K562 (cell line): ENCODE measurements around the gene TAF4. TPM values are rescaled to one million over a fixed set of nuclear protein-coding genes. Genes with fewer than 3 reads are reported as not detected.

ENCODE experiments used
- ATAC-seq: fragments of 200-7000 bp; cut with Tn5 transposase; 3 replicates; pipeline ENCODE4 v1.9.1; 2020; ENCODE audit warnings: moderate library complexity
- BruUV-seq: library from RNA; stranded (reverse); fragments of 400-500 nt; replicated peaks from 2 replicates; lab custom pipeline; 2021; lab: Mats Ljungman, UMichigan
- CTCF ChIA-PET: fragments of 300-600 bp; formaldehyde crosslinking; extraction: SDS; loops from one replicate; lab custom pipeline; 2021; ENCODE audit warnings: low intra/inter-chr PET ratio; lab: Yijun Ruan, JAX
- POLR2A ChIA-PET: fragments of 300-600, 350-650 bp; sonication (Branson Sonifier 250); formaldehyde crosslinking; extraction: SDS; loops from one replicate; lab custom pipeline; 2021; ENCODE audit warnings: antibody characterized with exemption, inconsistent platforms; lab: Yijun Ruan, JAX
- DNase-seq, 4 experiments: peaks; one replicate each; pipeline versions ENCODE4 v3.0.0 to v3.0.0-alpha.2; 2011 to 2018; ENCODE audit warnings: low spot score in 3 of 4, mixed read lengths in 3 of 4; ENCODE audit errors: extremely low read depth in 1 of 4
- FAIRE-seq: peaks from 2 replicates; lab custom pipeline; 2011; peaks lifted over from hg19 to GRCh38; lab: Jason Lieb, UNC
- H2AFZ ChIP-seq: 2 replicates; pipeline ENCODE4 v1.6.0; 2011; ENCODE audit warnings: low read depth, low read length, control low read depth, inconsistent platforms
- H3K27ac ChIP-seq: fragments of 200-600 bp; 3 replicates; pipeline ENCODE4 v1.8.0; 2011; ENCODE audit warnings: low read depth, mild to moderate bottlenecking, control low read depth, inconsistent platforms, low read length, moderate library complexity, mixed read lengths; ENCODE audit errors: extremely low read depth
- H3K27me3 ChIP-seq, 2 experiments: fragments of 300-600 bp in 1 of 2; 2 replicates in 1 of 2; 3 replicates in 1 of 2; pipeline versions ENCODE4 v1.6.0 to v1.8.0; 2011; ENCODE audit warnings: inconsistent platforms in 2 of 2, low read length in 2 of 2, mild to moderate bottlenecking in 1 of 2, mixed read lengths in 1 of 2, moderate library complexity in 1 of 2; ENCODE audit not compliant: control insufficient read depth in 2 of 2, insufficient read depth in 2 of 2
- H3K36me3 ChIP-seq: fragments of 300-600 bp; 3 replicates; pipeline ENCODE4 v1.8.0; 2011; ENCODE audit warnings: mild to moderate bottlenecking, low read length, inconsistent platforms; ENCODE audit not compliant: control insufficient read depth, insufficient read depth
- H3K4me1 ChIP-seq, 2 experiments: fragments of 200-600 bp in 1 of 2; replicated peaks in 1 of 2; 2 replicates in 1 of 2; 3 replicates in 1 of 2; pipeline versions ENCODE4 v1.5.1 to v1.8.0; 2011; ENCODE audit warnings: inconsistent platforms in 2 of 2, low read length in 2 of 2, mild to moderate bottlenecking in 1 of 2, mixed read lengths in 1 of 2, moderate library complexity in 1 of 2; ENCODE audit not compliant: control insufficient read depth in 2 of 2, insufficient read depth in 2 of 2
- H3K4me2 ChIP-seq: 2 replicates; pipeline ENCODE4 v1.6.1; 2011; ENCODE audit warnings: low read length, control low read depth, inconsistent platforms, mixed read lengths; ENCODE audit not compliant: insufficient read depth
- H3K4me3 ChIP-seq: fragments of 200-600 bp; sonication (generic), shearing (Covaris generic); 2 replicates; pipeline ENCODE4 v1.5.1; 2016; ENCODE audit warnings: control low read depth, inconsistent platforms
- H3K79me2 ChIP-seq: fragments of 200-600 bp; 3 replicates; pipeline ENCODE4 v1.8.0; 2011; ENCODE audit warnings: low read length, inconsistent platforms; ENCODE audit not compliant: control insufficient read depth, insufficient read depth
- H3K9ac ChIP-seq, 2 experiments: 2 replicates each; pipeline versions ENCODE4 v1.6.0 to v1.6.1; 2011; ENCODE audit warnings: low read depth in 2 of 2, low read length in 2 of 2, control low read depth in 1 of 2, inconsistent platforms in 1 of 2, mild to moderate bottlenecking in 1 of 2, mixed read lengths in 1 of 2; ENCODE audit not compliant: insufficient read depth in 1 of 2
- H3K9me1 ChIP-seq: one replicate; pipeline ENCODE4 v1.6.0; 2011; ENCODE audit warnings: inconsistent platforms, mild to moderate bottlenecking, low read length, moderate library complexity; ENCODE audit not compliant: control insufficient read depth, insufficient read depth
- H3K9me3 ChIP-seq: replicated peaks from 2 replicates; pipeline ENCODE4 v1.5.1; 2011; ENCODE audit warnings: low read depth, low read length, inconsistent platforms; ENCODE audit not compliant: control insufficient read depth, insufficient read depth
- H4K20me1 ChIP-seq: replicated peaks from 2 replicates; pipeline ENCODE4 v1.6.1; 2011; ENCODE audit warnings: low read length, inconsistent platforms, mixed read lengths; ENCODE audit not compliant: control insufficient read depth, insufficient read depth
- ASH1L ChIP-seq: fragments of 450-650 bp; IDR thresholded peaks from 2 replicates; pipeline ENCODE4 v1.6.1; 2018; ENCODE audit warnings: borderline replicate concordance, mild to moderate bottlenecking, low read depth; ENCODE audit not compliant: partially characterized antibody
- CC2D1A ChIP-seq: fragments of 450-650 bp; IDR thresholded peaks from 2 replicates; pipeline ENCODE4 v1.6.1; 2017; ENCODE audit warnings: mild to moderate bottlenecking
- CHD4 ChIP-seq: fragments of 200-600 bp; sonication (generic); IDR thresholded peaks from 3 replicates; pipeline ENCODE4 v1.6.1; 2012; ENCODE audit warnings: low read depth, mild to moderate bottlenecking, mixed read lengths, low read length, inconsistent platforms; ENCODE audit not compliant: insufficient read depth, insufficient replicate concordance, poor library complexity, severe bottlenecking
- DNMT1 ChIP-seq: fragments of 450-650 bp; IDR thresholded peaks from 2 replicates; pipeline ENCODE4 v1.6.1; 2016; ENCODE audit warnings: antibody characterized with exemption, mild to moderate bottlenecking
- ESRRB ChIP-seq: fragments of 250-450 bp; sonication (Bioruptor Pico); IDR thresholded peaks from 2 replicates; pipeline ENCODE4 v1.5.0; 2020; ENCODE audit warnings: mild to moderate bottlenecking, moderate library complexity, borderline replicate concordance
- FOXA1 ChIP-seq: fragments of 450-650 bp; IDR thresholded peaks from 2 replicates; pipeline ENCODE4 v1.6.1; 2016; ENCODE audit warnings: mild to moderate bottlenecking, borderline replicate concordance
- GATAD2B ChIP-seq: fragments of 450-650 bp; IDR thresholded peaks from 2 replicates; pipeline ENCODE4 v1.6.1; 2017; ENCODE audit warnings: mild to moderate bottlenecking, borderline replicate concordance
- JUND ChIP-seq, 2 experiments: IDR thresholded peaks; 2 replicates in 1 of 2; 3 replicates in 1 of 2; pipeline ENCODE4 v1.6.1; 2011; ENCODE audit warnings: borderline replicate concordance in 2 of 2, low read depth in 2 of 2, low read length in 2 of 2, improper control_type of control experiment in 1 of 2, missing biosample characterization in 1 of 2, missing genetic modification characterization in 1 of 2, missing genetic modification reagents in 1 of 2
- KLF16 ChIP-seq: IDR thresholded peaks from 2 replicates; pipeline ENCODE4 v1.6.1; 2016; ENCODE audit warnings: antibody characterized with exemption
- MTF1 ChIP-seq: fragments of 250-450 bp; sonication (Bioruptor Pico); IDR thresholded peaks from 2 replicates; pipeline ENCODE4 v1.9.0; 2021; ENCODE audit warnings: moderate library complexity, mild to moderate bottlenecking, inconsistent platforms, borderline replicate concordance
- SREBF2 ChIP-seq: sonication (generic); formaldehyde crosslinking; IDR thresholded peaks from 2 replicates; pipeline ENCODE4 v1.4.0; 2020; ENCODE audit warnings: mild to moderate bottlenecking, missing genetic modification reagents
- STAG1 ChIP-seq: sonication (generic); formaldehyde crosslinking; IDR thresholded peaks from 2 replicates; pipeline ENCODE4 v1.5.0; 2020; ENCODE audit warnings: missing genetic modification reagents, borderline replicate concordance
- TAF9B ChIP-seq: fragments of 450-650 bp; IDR thresholded peaks from 2 replicates; pipeline ENCODE4 v1.6.1; 2018; ENCODE audit warnings: mild to moderate bottlenecking; ENCODE audit not compliant: partially characterized antibody
- THRAP3 ChIP-seq: fragments of 450-650 bp; IDR thresholded peaks from 2 replicates; pipeline ENCODE4 v1.6.1; 2016; ENCODE audit warnings: mild to moderate bottlenecking, inconsistent platforms, borderline replicate concordance
- ZBTB17 ChIP-seq: fragments of 450-650 bp; formaldehyde crosslinking; IDR thresholded peaks from 2 replicates; pipeline ENCODE4 v1.4.0; 2020; ENCODE audit warnings: mild to moderate bottlenecking
- ZNF668 ChIP-seq: fragments of 250-450 bp; sonication (Bioruptor Pico); IDR thresholded peaks from 2 replicates; pipeline ENCODE4 v1.8.0; 2022; ENCODE audit warnings: mild to moderate bottlenecking, inconsistent platforms
- ZZZ3 ChIP-seq: fragments of 450-650 bp; IDR thresholded peaks from 2 replicates; pipeline ENCODE4 v1.6.1; 2016; ENCODE audit warnings: antibody characterized with exemption, mild to moderate bottlenecking, moderate library complexity
- WGBS: fragments of 100-300 bp; shearing (Covaris generic); methylation state at CpG from one replicate; pipeline ENCODE4 v1.1.6; 2016; ENCODE audit warnings: low coverage, mixed read lengths; ENCODE audit not compliant: insufficient coverage; ENCODE audit errors: missing lambda C conversion rate; 5-methylcytosine and 5-hydroxymethylcytosine counted together
- in situ Hi-C: fragments of 300-500 bp; cut with MboI; formaldehyde crosslinking; loops from 4 replicates; pipeline ENCODE4 v1.15.0; 2018; ENCODE audit warnings: inconsistent platforms, mixed read lengths
- intact Hi-C: fragments of 100-400 bp; cut with micrococcal nuclease; formaldehyde crosslinking; loops from 2 replicates; pipeline ENCODE4 v1.14.2; 2022
- polyA plus RNA-seq, 8 experiments: library from polyadenylated mRNA; depleted of rRNA in 4 of 8; stranded (reverse) in 5 of 8; unstranded in 3 of 8; fragments of >200 nt; fragmentation: Nextera tagmentation in 2 of 8; fragmentation: Illumina TruSeq in 1 of 8; extraction: Ambion mirVana in 2 of 8; extraction: Trizol in 1 of 8; gene quantifications; 2 replicates each; pipeline versions ENCODE4 v1.2.1 to v1.2.3, GENCODE V29; 2011 to 2014; ENCODE audit warnings: inconsistent platforms in 1 of 8, missing spikeins in 1 of 8
- total RNA-seq, 7 experiments: library from RNA; depleted of rRNA in 6 of 7; stranded (reverse); fragments of >200 nt in 6 of 7; fragmentation: Illumina TruSeq in 2 of 7; extraction: Trizol in 2 of 7; gene quantifications; 2 replicates each; pipeline versions ENCODE4 v1.2.1 to v1.2.3, GENCODE V29; 2011 to 2021; ENCODE audit warnings: low replicate concordance in 1 of 7
- TF ChIP-seq, protein P1 (sequence below): sonication (generic); formaldehyde crosslinking; IDR thresholded peaks from 2 replicates; pipeline ENCODE4 v1.5.0; 2020; ENCODE audit warnings: missing genetic modification reagents
- TF ChIP-seq, protein P2 (sequence below): fragments of 450-650 bp; formaldehyde crosslinking; IDR thresholded peaks from 2 replicates; pipeline ENCODE4 v1.4.0; 2020; ENCODE audit warnings: mild to moderate bottlenecking, moderate library complexity
- TF ChIP-seq, protein P3 (sequence below): fragments of 450-650 bp; formaldehyde crosslinking; IDR thresholded peaks from 2 replicates; pipeline ENCODE4 v1.4.0; 2022; ENCODE audit warnings: missing genetic modification characterization

Gene TAF4
- total and polyA plus RNA-seq, 9 of the 15 experiments (the other 6 are each of a cell fraction or from before 2014, with no cell fraction given), result 0.44 to 28.3 (median 5.6) TPM

DNA sequence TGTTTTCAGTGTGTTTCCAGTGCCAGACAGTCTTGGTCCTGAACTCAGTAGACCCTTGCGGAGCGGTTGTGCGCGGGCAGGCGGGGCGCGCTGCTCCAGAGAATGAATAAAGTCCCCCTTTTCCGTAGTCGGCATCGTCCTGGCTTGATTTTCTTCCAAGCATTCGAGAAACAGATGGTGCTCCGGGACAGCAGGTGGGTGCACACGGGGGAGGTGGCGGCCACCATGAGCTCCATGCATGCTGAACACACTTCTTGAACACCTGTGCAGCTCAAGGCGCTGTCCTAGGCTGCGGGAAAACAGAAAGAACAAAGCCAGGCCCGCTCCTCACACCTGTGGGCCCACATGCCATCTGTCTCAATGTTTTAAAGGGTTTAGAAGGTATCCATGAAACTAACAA lies 125.2 kb downstream of the TAF4 start:
- ChIA-PET CTCF (no interaction called here), POLR2A (no interaction called here)
- Histone ChIP-seq H3K9me1 (no peaks in the 10 kb centered on the region), H3K79me2 (no peaks in the 10 kb centered on the region)
- TF ChIP-seq, protein P1, sequence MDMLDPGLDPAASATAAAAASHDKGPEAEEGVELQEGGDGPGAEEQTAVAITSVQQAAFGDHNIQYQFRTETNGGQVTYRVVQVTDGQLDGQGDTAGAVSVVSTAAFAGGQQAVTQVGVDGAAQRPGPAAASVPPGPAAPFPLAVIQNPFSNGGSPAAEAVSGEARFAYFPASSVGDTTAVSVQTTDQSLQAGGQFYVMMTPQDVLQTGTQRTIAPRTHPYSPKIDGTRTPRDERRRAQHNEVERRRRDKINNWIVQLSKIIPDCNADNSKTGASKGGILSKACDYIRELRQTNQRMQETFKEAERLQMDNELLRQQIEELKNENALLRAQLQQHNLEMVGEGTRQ (CRISPR knock-in tag), result no peak
- no peak for TF ChIP-seq ZBTB17 (CRISPR knock-in tag)
- TF ChIP-seq DNMT1, result no peak
- TF ChIP-seq STAG1, result no peak
- TF ChIP-seq MTF1 (CRISPR knock-in tag), result no peak
- TF ChIP-seq TAF9B, result no peak
- no peak for TF ChIP-seq CC2D1A
- TF ChIP-seq CHD4, result no peak
- TF ChIP-seq ZZZ3, result no peak
- no peak for TF ChIP-seq THRAP3
- no peak for TF ChIP-seq KLF16
- TF ChIP-seq JUND (IDR thresholded peaks at IDR 0.05; ENCODE audit: borderline replicate concordance, low read depth, low read length), result no peak
- TF ChIP-seq JUND (tag; IDR thresholded peaks at IDR 0.05; ENCODE audit: borderline replicate concordance, low read depth, low read length), result no peak
- TF ChIP-seq ESRRB (CRISPR knock-in tag), result no peak
- no peak for TF ChIP-seq FOXA1
- TF ChIP-seq, protein P2, sequence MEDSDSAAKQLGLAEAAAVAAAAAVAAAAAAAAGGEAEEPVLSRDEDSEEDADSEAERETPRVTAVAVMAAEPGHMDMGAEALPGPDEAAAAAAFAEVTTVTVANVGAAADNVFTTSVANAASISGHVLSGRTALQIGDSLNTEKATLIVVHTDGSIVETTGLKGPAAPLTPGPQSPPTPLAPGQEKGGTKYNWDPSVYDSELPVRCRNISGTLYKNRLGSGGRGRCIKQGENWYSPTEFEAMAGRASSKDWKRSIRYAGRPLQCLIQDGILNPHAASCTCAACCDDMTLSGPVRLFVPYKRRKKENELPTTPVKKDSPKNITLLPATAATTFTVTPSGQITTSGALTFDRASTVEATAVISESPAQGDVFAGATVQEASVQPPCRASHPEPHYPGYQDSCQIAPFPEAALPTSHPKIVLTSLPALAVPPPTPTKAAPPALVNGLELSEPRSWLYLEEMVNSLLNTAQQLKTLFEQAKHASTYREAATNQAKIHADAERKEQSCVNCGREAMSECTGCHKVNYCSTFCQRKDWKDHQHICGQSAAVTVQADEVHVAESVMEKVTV, result no peak
- TF ChIP-seq, protein P3, sequence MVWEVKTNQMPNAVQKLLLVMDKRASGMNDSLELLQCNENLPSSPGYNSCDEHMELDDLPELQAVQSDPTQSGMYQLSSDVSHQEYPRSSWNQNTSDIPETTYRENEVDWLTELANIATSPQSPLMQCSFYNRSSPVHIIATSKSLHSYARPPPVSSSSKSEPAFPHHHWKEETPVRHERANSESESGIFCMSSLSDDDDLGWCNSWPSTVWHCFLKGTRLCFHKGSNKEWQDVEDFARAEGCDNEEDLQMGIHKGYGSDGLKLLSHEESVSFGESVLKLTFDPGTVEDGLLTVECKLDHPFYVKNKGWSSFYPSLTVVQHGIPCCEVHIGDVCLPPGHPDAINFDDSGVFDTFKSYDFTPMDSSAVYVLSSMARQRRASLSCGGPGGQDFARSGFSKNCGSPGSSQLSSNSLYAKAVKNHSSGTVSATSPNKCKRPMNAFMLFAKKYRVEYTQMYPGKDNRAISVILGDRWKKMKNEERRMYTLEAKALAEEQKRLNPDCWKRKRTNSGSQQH (CRISPR knock-in tag), result no peak
- no peak for TF ChIP-seq ASH1L
- TF ChIP-seq SREBF2 (CRISPR knock-in tag), result no peak
- no peak for TF ChIP-seq ZNF668 (CRISPR knock-in tag)
- TF ChIP-seq GATAD2B, result no peak
- TF ChIP-seq, all 486 proteins: peak for 0
- BruUV-seq, result no TSS peak
- Histone ChIP-seq H3K27ac (no peak overlapping the region), H3K9me3 (no peaks in the 10 kb centered on the region), H2AFZ (no peak overlapping the region), H3K27me3 (peaks cover 14 to 38% of the 10 kb centered on the region in 2 experiments), H3K4me1 (peaks cover 0 to 15% of the 10 kb centered on the region in 2 experiments; a peak in 2 of 5 replicates), H3K9ac (no peak overlapping the region), H3K36me3 (no peaks in the 10 kb centered on the region), H3K4me2 (no peak overlapping the region), H3K4me3 (no peak overlapping the region), H4K20me1 (peaks cover 13% of the 10 kb centered on the region)
- ATAC-seq (no peak), FAIRE-seq (no peak), DNase-seq (no peak)
- in situ Hi-C loops, result no loop called here
- 4% methylated on average over 10 of the region's 17 CpGs for WGBS
- intact Hi-C loops, result no loop called here
